Transverse colon (tissue), 4 donors: Measurements from ENCODE around the gene CCR2.

Source experiments
- CTCF ChIP-seq, 5 experiments: fragments of 200-600 bp in 3 of 5; fragments of 450-650 bp in 2 of 5; sonication (generic) in 3 of 5; IDR thresholded peaks; 1 replicate in 2 of 5; 2 replicates in 3 of 5; pipeline ENCODE4 v1.5.1; 2016 to 2017; ENCODE audit warnings: antibody characterized with exemption in 5 of 5, inconsistent platforms in 3 of 5, mild to moderate bottlenecking in 2 of 5, moderate library complexity in 1 of 5
- POLR2AphosphoS5 ChIP-seq, 3 donors: sonication (generic); formaldehyde crosslinking; IDR thresholded peaks; one replicate each; pipeline ENCODE4 v1.6.1; 2016; ENCODE audit warnings: antibody characterized with exemption in 3 of 3

DNA sequence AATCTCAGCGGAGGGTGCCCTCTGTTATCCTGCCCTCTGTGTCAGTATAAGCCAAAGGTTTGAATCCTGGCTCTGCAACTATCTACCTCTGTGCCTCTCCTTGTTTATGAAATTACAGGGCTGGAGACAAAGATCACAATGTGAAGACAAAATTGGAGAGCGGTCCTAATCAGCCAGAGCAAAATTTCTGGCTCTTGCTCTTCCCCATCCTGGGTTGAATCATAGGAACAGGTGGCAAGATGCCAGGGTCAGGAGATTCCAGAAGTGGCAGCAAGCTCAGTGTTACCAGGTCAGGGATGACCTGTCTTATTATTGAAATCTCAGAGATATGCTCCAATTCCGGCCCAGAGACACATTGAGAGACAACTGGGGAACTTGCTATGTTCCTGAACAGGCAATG is 2.3 kb upstream of the CCR2 start:
- no peak for TF ChIP-seq CTCF (IDR thresholded peaks at IDR 0.05)
- TF ChIP-seq POLR2AphosphoS5 (IDR thresholded peaks at IDR 0.05), result no peak
